SU-DHL-6 (cell line): ENCODE results near the gene CFAP20DC.

Source experiments
- EZH2phosphoT487 ChIP-seq: fragments of 200-600 bp; sonication (generic), shearing (Covaris generic); conservative IDR thresholded peaks from 2 replicates; pipeline ENCODE4 v1.6.1; 2018; ENCODE audit warnings: mild to moderate bottlenecking, antibody characterized with exemption, low read length, moderate library complexity, mixed read lengths
- TF ChIP-seq, protein P1 (sequence below): fragments of 200-600 bp; sonication (generic); IDR thresholded peaks from one replicate; pipeline ENCODE4 v1.5.1; 2017; ENCODE audit warnings: antibody characterized with exemption, mild to moderate bottlenecking, low read length, moderate library complexity; ENCODE audit not compliant: insufficient read depth, poor library complexity, severe bottlenecking

GRCh38 chr3:58731673-58732072, 318.2 kb downstream of the CFAP20DC start:
- TF ChIP-seq, protein P1, sequence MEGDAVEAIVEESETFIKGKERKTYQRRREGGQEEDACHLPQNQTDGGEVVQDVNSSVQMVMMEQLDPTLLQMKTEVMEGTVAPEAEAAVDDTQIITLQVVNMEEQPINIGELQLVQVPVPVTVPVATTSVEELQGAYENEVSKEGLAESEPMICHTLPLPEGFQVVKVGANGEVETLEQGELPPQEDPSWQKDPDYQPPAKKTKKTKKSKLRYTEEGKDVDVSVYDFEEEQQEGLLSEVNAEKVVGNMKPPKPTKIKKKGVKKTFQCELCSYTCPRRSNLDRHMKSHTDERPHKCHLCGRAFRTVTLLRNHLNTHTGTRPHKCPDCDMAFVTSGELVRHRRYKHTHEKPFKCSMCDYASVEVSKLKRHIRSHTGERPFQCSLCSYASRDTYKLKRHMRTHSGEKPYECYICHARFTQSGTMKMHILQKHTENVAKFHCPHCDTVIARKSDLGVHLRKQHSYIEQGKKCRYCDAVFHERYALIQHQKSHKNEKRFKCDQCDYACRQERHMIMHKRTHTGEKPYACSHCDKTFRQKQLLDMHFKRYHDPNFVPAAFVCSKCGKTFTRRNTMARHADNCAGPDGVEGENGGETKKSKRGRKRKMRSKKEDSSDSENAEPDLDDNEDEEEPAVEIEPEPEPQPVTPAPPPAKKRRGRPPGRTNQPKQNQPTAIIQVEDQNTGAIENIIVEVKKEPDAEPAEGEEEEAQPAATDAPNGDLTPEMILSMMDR, result no peak
- no peak for TF ChIP-seq EZH2phosphoT487
